Keratinocyte (primary cell): ENCODE measurements around the gene SECTM1. TPM values are rescaled to one million over a fixed set of nuclear protein-coding genes. Genes with fewer than 3 reads are reported as not detected.

Experiments
- DNase-seq: peaks from one replicate; pipeline ENCODE4 v3.0.0-alpha.2; 2011; ENCODE audit warnings: low read depth, missing footprints, low spot score
- FAIRE-seq: peaks from 2 replicates; lab custom pipeline; 2011; peaks lifted over from hg19 to GRCh38; lab: Jason Lieb, UNC
- H2AFZ ChIP-seq: 2 replicates; pipeline ENCODE4 v1.6.0; 2012; ENCODE audit warnings: low read length, control low read depth, inconsistent platforms; ENCODE audit not compliant: control insufficient read depth
- H3K27ac ChIP-seq: 2 replicates; pipeline ENCODE4 v1.5.1; 2011; ENCODE audit warnings: low read length; ENCODE audit not compliant: control insufficient read depth, insufficient read depth
- H3K27me3 ChIP-seq: 3 replicates; pipeline ENCODE4 v1.6.0; 2011; ENCODE audit warnings: low read length; ENCODE audit not compliant: control insufficient read depth, insufficient read depth; ENCODE audit errors: extremely low read depth
- H3K36me3 ChIP-seq, 2 experiments: 2 replicates in 1 of 2; 3 replicates in 1 of 2; pipeline ENCODE4 v1.5.1; 2011; ENCODE audit warnings: low read length in 2 of 2, mild to moderate bottlenecking in 1 of 2; ENCODE audit not compliant: control insufficient read depth in 2 of 2, insufficient read depth in 2 of 2; ENCODE audit errors: extremely low read depth in 1 of 2
- H3K4me1 ChIP-seq: 3 replicates; pipeline ENCODE4 v1.5.1; 2011; ENCODE audit warnings: low read length; ENCODE audit not compliant: control insufficient read depth, insufficient read depth; ENCODE audit errors: extremely low read depth
- H3K4me2 ChIP-seq: 3 replicates; pipeline ENCODE4 v1.6.0; 2011; ENCODE audit warnings: low read depth, low read length; ENCODE audit not compliant: control insufficient read depth, insufficient read depth; ENCODE audit errors: extremely low read depth
- H3K4me3 ChIP-seq, 3 experiments: fragments of 200-600 bp in 1 of 3; sonication (generic) in 1 of 3; 2 replicates in 2 of 3; 3 replicates in 1 of 3; pipeline ENCODE4 v1.5.1; 2011 to 2016; ENCODE audit warnings: low read length in 3 of 3, mild to moderate bottlenecking in 3 of 3, control low read depth in 2 of 3, inconsistent platforms in 1 of 3, low read depth in 1 of 3, mixed read lengths in 1 of 3, mixed run types in 1 of 3, moderate library complexity in 1 of 3; ENCODE audit not compliant: control insufficient read depth in 2 of 3, insufficient read depth in 2 of 3; ENCODE audit errors: extremely low read depth in 1 of 3
- H3K79me2 ChIP-seq: 2 replicates; pipeline ENCODE4 v1.6.0; 2012; ENCODE audit warnings: low read length; ENCODE audit not compliant: control insufficient read depth, insufficient read depth
- H3K9ac ChIP-seq: 3 replicates; pipeline ENCODE4 v1.6.0; 2011; ENCODE audit warnings: low read length; ENCODE audit not compliant: control insufficient read depth, insufficient read depth; ENCODE audit errors: extremely low read depth
- H3K9me1 ChIP-seq: 3 replicates; pipeline ENCODE4 v1.6.0; 2011; ENCODE audit warnings: low read length; ENCODE audit not compliant: control insufficient read depth, insufficient read depth; ENCODE audit errors: extremely low read depth
- H3K9me3 ChIP-seq: 2 replicates; pipeline ENCODE4 v1.5.1; 2012; ENCODE audit warnings: low read depth, low read length; ENCODE audit not compliant: control insufficient read depth
- H4K20me1 ChIP-seq: 3 replicates; pipeline ENCODE4 v1.6.0; 2011; ENCODE audit warnings: low read length; ENCODE audit not compliant: control insufficient read depth, insufficient read depth; ENCODE audit errors: extremely low read depth
- EZH2 ChIP-seq: IDR thresholded peaks from one replicate; pipeline ENCODE4 v1.6.1; 2012; ENCODE audit warnings: inconsistent platforms, mild to moderate bottlenecking, low read length, moderate library complexity
- dilution Hi-C: fragments of 300-500 bp; cut with MboI; formaldehyde crosslinking; loops from one replicate; pipeline ENCODE4 v1.7.0; 2020; ENCODE audit warnings: low sequenced_read_pairs; ENCODE audit not compliant: extremely low pct_ligation_motif_present
- polyA plus RNA-seq, 5 experiments: library from polyadenylated mRNA; depleted of rRNA in 3 of 5; stranded (reverse) in 3 of 5; stranded (forward) in 1 of 5; unstranded in 1 of 5; fragments of >200 nt; gene quantifications; 1 replicate in 1 of 5; 2 replicates in 3 of 5; 3 replicates in 1 of 5; pipeline versions ENCODE4 v1.2.1 to v1.2.3, GENCODE V29; 2011 to 2012; ENCODE audit warnings: missing spikeins in 2 of 5, low read depth in 1 of 5, low replicate concordance in 1 of 5
- TF ChIP-seq, protein P1 (sequence below), 3 experiments: IDR thresholded peaks in 1 of 3; conservative IDR thresholded peaks in 1 of 3; optimal IDR thresholded peaks in 1 of 3; 2 replicates in 2 of 3; 3 replicates in 1 of 3; pipeline versions ENCODE3 to v1.5.1; 2011; ENCODE audit warnings: low read length in 3 of 3, mild to moderate bottlenecking in 3 of 3, moderate library complexity in 2 of 3, control low read depth in 1 of 3, inconsistent platforms in 1 of 3; ENCODE audit not compliant: insufficient read depth in 2 of 3; ENCODE audit errors: extremely low read depth in 1 of 3

SECTM1 gene
- polyA plus RNA-seq, 1 donor (not counting 4 experiments of a cell fraction or from before 2014, with no cell fraction given): 2.0 TPM

- Histone ChIP-seq H3K36me3 (no peaks in the 10 kb centered on the region), H3K27me3 (peaks cover 27% of the 10 kb centered on the region), H3K4me1 (peaks cover 3% of the 10 kb centered on the region), H3K9me3 (no peaks in the 10 kb centered on the region), H3K9ac (no peak overlapping the region), H4K20me1 (no peaks in the 10 kb centered on the region), H3K79me2 (no peaks in the 10 kb centered on the region), H3K9me1 (no peaks in the 10 kb centered on the region), H3K4me2 (no peak overlapping the region), H2AFZ (no peak overlapping the region), H3K27ac (no peak overlapping the region), H3K4me3 (no peak overlapping the region)
- TF ChIP-seq EZH2: no peak
- TF ChIP-seq, protein P1, sequence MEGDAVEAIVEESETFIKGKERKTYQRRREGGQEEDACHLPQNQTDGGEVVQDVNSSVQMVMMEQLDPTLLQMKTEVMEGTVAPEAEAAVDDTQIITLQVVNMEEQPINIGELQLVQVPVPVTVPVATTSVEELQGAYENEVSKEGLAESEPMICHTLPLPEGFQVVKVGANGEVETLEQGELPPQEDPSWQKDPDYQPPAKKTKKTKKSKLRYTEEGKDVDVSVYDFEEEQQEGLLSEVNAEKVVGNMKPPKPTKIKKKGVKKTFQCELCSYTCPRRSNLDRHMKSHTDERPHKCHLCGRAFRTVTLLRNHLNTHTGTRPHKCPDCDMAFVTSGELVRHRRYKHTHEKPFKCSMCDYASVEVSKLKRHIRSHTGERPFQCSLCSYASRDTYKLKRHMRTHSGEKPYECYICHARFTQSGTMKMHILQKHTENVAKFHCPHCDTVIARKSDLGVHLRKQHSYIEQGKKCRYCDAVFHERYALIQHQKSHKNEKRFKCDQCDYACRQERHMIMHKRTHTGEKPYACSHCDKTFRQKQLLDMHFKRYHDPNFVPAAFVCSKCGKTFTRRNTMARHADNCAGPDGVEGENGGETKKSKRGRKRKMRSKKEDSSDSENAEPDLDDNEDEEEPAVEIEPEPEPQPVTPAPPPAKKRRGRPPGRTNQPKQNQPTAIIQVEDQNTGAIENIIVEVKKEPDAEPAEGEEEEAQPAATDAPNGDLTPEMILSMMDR (optimal IDR thresholded peaks at IDR 0.05 in 1 of 3, IDR thresholded peaks at IDR 0.05 in 1 of 3, conservative IDR thresholded peaks at IDR 0.05 in 1 of 3; ENCODE audit: extremely low read depth in 1 of 3, insufficient read depth in 2 of 3, low read length in 3 of 3): no peak
- FAIRE-seq: no peak
- dilution Hi-C loops: no loop called here
- DNase-seq: no peak
Observed at GRCh38 chr17:82366749-82367148, 33.2 kb upstream of the SECTM1 start.

GRCh38 chr17:82365606-82366295 lies 32.2 kb upstream of the SECTM1 start:
- Histone ChIP-seq H3K4me1 (peaks cover 3% of the 10 kb centered on the region), H3K9ac (no peak overlapping the region), H3K4me2 (no peak overlapping the region), H3K36me3 (no peaks in the 10 kb centered on the region), H3K79me2 (no peaks in the 10 kb centered on the region), H4K20me1 (no peaks in the 10 kb centered on the region), H3K9me1 (no peaks in the 10 kb centered on the region), H3K27ac (no peak overlapping the region), H2AFZ (no peak overlapping the region), H3K9me3 (no peaks in the 10 kb centered on the region), H3K4me3 (no peak overlapping the region), H3K27me3 (peaks cover 23% of the 10 kb centered on the region)
- TF ChIP-seq EZH2: no peak
- TF ChIP-seq, protein P1 (optimal IDR thresholded peaks at IDR 0.05 in 1 of 3, IDR thresholded peaks at IDR 0.05 in 1 of 3, conservative IDR thresholded peaks at IDR 0.05 in 1 of 3; ENCODE audit: extremely low read depth in 1 of 3, insufficient read depth in 2 of 3, low read length in 3 of 3): no peak
- dilution Hi-C loops: no loop called here
- no peak for DNase-seq
- FAIRE-seq: no peak
